Neural cell (in vitro differentiated cells): ENCODE results near the gene CEP70.

Experiments used
- EP300 ChIP-seq: fragments of 450-650 bp; conservative IDR thresholded peaks from 2 replicates; pipeline ENCODE4 v1.6.1; 2014; ENCODE audit warnings: antibody characterized with exemption, mild to moderate bottlenecking, moderate library complexity; ENCODE audit not compliant: poor library complexity, severe bottlenecking
- EZH2 ChIP-seq: fragments of 200-600, 300-800 bp; shearing (Covaris generic), sonication (generic); IDR thresholded peaks from 2 replicates; pipeline ENCODE4 v1.6.1; 2014; ENCODE audit warnings: antibody characterized with exemption, low read length, borderline replicate concordance, mild to moderate bottlenecking; ENCODE audit not compliant: insufficient read depth, poor library complexity, severe bottlenecking
- MXI1 ChIP-seq: fragments of 450-650 bp; conservative IDR thresholded peaks from 2 replicates; pipeline ENCODE4 v1.6.1; 2014; ENCODE audit warnings: antibody characterized with exemption, mild to moderate bottlenecking; ENCODE audit not compliant: poor library complexity, severe bottlenecking
- TAF1 ChIP-seq: IDR thresholded peaks from 2 replicates; pipeline ENCODE4 v1.6.1; 2012; ENCODE audit warnings: low read depth
- TF ChIP-seq, protein P1 (sequence below): fragments of 450-650 bp; IDR thresholded peaks from 2 replicates; pipeline ENCODE4 v1.5.1; 2014; ENCODE audit warnings: antibody characterized with exemption, mild to moderate bottlenecking, moderate library complexity; ENCODE audit not compliant: poor library complexity, severe bottlenecking

DNA sequence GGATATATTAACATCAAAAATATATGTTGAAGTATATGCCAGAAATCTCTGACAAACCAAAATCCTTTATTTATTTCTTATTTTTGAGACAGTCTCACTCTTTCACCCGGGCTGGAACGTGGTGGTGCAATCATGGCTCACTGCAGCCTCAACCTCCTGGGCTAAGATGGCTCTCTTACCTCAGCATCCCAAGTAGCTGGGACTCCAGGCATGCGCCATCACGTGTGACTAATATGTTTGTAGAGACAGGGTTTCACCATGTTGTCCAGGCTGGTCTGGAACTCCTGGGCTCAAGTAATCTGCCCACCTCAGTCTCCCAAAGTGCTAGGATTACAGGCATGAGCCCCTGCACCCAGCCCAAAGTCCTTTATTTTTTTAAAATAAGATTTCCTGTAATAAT is 26.4 kb upstream of the CEP70 start:
- TF ChIP-seq MXI1 (no peak), EZH2 (no peak), TAF1 (no peak), EP300 (no peak)
- TF ChIP-seq, protein P1, sequence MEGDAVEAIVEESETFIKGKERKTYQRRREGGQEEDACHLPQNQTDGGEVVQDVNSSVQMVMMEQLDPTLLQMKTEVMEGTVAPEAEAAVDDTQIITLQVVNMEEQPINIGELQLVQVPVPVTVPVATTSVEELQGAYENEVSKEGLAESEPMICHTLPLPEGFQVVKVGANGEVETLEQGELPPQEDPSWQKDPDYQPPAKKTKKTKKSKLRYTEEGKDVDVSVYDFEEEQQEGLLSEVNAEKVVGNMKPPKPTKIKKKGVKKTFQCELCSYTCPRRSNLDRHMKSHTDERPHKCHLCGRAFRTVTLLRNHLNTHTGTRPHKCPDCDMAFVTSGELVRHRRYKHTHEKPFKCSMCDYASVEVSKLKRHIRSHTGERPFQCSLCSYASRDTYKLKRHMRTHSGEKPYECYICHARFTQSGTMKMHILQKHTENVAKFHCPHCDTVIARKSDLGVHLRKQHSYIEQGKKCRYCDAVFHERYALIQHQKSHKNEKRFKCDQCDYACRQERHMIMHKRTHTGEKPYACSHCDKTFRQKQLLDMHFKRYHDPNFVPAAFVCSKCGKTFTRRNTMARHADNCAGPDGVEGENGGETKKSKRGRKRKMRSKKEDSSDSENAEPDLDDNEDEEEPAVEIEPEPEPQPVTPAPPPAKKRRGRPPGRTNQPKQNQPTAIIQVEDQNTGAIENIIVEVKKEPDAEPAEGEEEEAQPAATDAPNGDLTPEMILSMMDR: no peak
